Astrocyte (in vitro differentiated cells and primary cell): ENCODE results near the gene GRK3. TPM values are rescaled to one million over a fixed set of nuclear protein-coding genes. Genes with fewer than 3 reads are reported as not detected.

Experiments
- DNase-seq: peaks from one replicate; pipeline ENCODE4 v3.0.0-alpha.2; 2010; ENCODE audit warnings: low read depth
- FAIRE-seq: peaks from 2 replicates; lab custom pipeline; 2011; peaks lifted over from hg19 to GRCh38; lab: Jason Lieb, UNC
- H2AFZ ChIP-seq: 2 replicates; pipeline ENCODE4 v1.6.0; 2012; ENCODE audit warnings: low read depth, low read length, inconsistent platforms
- H3K27ac ChIP-seq: 2 replicates; pipeline ENCODE4 v1.5.1; 2011; ENCODE audit warnings: low read depth, low read length, inconsistent platforms
- H3K27me3 ChIP-seq: 2 replicates; pipeline ENCODE4 v1.6.0; 2011; ENCODE audit warnings: low read length, inconsistent platforms; ENCODE audit not compliant: insufficient read depth
- H3K36me3 ChIP-seq: 2 replicates; pipeline ENCODE4 v1.5.1; 2011; ENCODE audit warnings: low read length, inconsistent platforms; ENCODE audit not compliant: insufficient read depth
- H3K4me1 ChIP-seq: 2 replicates; pipeline ENCODE4 v1.5.1; 2011; ENCODE audit warnings: low read length, inconsistent platforms; ENCODE audit not compliant: insufficient read depth
- H3K4me2 ChIP-seq: 2 replicates; pipeline ENCODE4 v1.6.0; 2012; ENCODE audit warnings: low read length, inconsistent platforms
- H3K4me3 ChIP-seq: 2 replicates; pipeline ENCODE4 v1.5.1; 2011; ENCODE audit warnings: low read depth, mild to moderate bottlenecking, low read length, inconsistent platforms; ENCODE audit not compliant: insufficient read depth
- H3K79me2 ChIP-seq: 2 replicates; pipeline ENCODE4 v1.6.0; 2012; ENCODE audit warnings: mild to moderate bottlenecking, low read length, inconsistent platforms; ENCODE audit not compliant: insufficient read depth
- H3K9ac ChIP-seq: 2 replicates; pipeline ENCODE4 v1.6.0; 2012; ENCODE audit warnings: mild to moderate bottlenecking, low read length, inconsistent platforms
- H3K9me3 ChIP-seq: 2 replicates; pipeline ENCODE4 v1.5.1; 2012; ENCODE audit warnings: low read depth, mild to moderate bottlenecking, low read length, inconsistent platforms; ENCODE audit not compliant: insufficient read depth
- H4K20me1 ChIP-seq: 2 replicates; pipeline ENCODE4 v1.6.0; 2012; ENCODE audit warnings: low read length, inconsistent platforms; ENCODE audit not compliant: insufficient read depth
- H3K27ac Mint-ChIP-seq: one replicate; pipeline ENCODE4 v1.8.0; 2021; ENCODE audit warnings: mild to moderate bottlenecking, mixed read lengths; ENCODE audit not compliant: unreplicated experiment
- H3K27me3 Mint-ChIP-seq: one replicate; pipeline ENCODE4 v1.8.0; 2021; ENCODE audit warnings: low read depth, mixed read lengths; ENCODE audit not compliant: unreplicated experiment
- H3K36me3 Mint-ChIP-seq: one replicate; pipeline ENCODE4 v1.8.0; 2021; ENCODE audit warnings: low read depth, mixed read lengths; ENCODE audit not compliant: unreplicated experiment
- H3K4me1 Mint-ChIP-seq: one replicate; pipeline ENCODE4 v1.8.0; 2021; ENCODE audit warnings: low read depth, mixed read lengths; ENCODE audit not compliant: unreplicated experiment
- H3K4me3 Mint-ChIP-seq: one replicate; pipeline ENCODE4 v1.8.0; 2021; ENCODE audit warnings: mild to moderate bottlenecking, moderate library complexity, mixed read lengths; ENCODE audit not compliant: unreplicated experiment
- H3K9me3 Mint-ChIP-seq: one replicate; pipeline ENCODE4 v1.8.0; 2021; ENCODE audit warnings: mild to moderate bottlenecking, mixed read lengths; ENCODE audit not compliant: unreplicated experiment
- CTCF ChIP-seq: IDR thresholded peaks from 2 replicates; pipeline ENCODE4 v1.5.1; 2011; ENCODE audit warnings: low read depth, mild to moderate bottlenecking, inconsistent platforms, low read length, moderate library complexity; ENCODE audit not compliant: insufficient read depth
- EZH2 ChIP-seq: IDR thresholded peaks from 2 replicates; pipeline ENCODE4 v1.6.1; 2012; ENCODE audit warnings: mild to moderate bottlenecking, low read length, inconsistent platforms; ENCODE audit not compliant: insufficient read depth
- total RNA-seq: library from RNA; stranded (reverse); gene quantifications from 2 replicates; pipeline ENCODE4 v1.2.1, GENCODE V29; 2021

Gene GRK3
- total RNA-seq, 1 donor from 2014 or later, result 7.2 TPM

- H3K27me3 ChIP-seq, result no peaks in the 10 kb centered on the region
- FAIRE-seq (no peak), DNase-seq (no peak)
- no peaks in the 10 kb centered on the region for H3K79me2 ChIP-seq
- H2AFZ ChIP-seq, result no peak overlapping the region
- Mint-ChIP-seq H3K4me1 (peaks cover 12% of the 10 kb centered on the region), H3K27ac (no peak overlapping the region), H3K27me3 (no peaks in the 10 kb centered on the region), H3K9me3 (peaks cover 11% of the 10 kb centered on the region), H3K4me3 (no peak overlapping the region), H3K36me3 (no peaks in the 10 kb centered on the region)
- no peak overlapping the region for H3K9ac ChIP-seq
- H3K4me1 ChIP-seq, result peaks cover 24% of the 10 kb centered on the region
- H3K4me2 ChIP-seq, result no peak overlapping the region
- TF ChIP-seq EZH2, result no peak
- no peak for TF ChIP-seq CTCF
- H3K27ac ChIP-seq, result no peak overlapping the region
- H3K36me3 ChIP-seq, result no peaks in the 10 kb centered on the region
- H4K20me1 ChIP-seq, result no peaks in the 10 kb centered on the region
- H3K4me3 ChIP-seq, result no peak overlapping the region
- H3K9me3 ChIP-seq, result no peaks in the 10 kb centered on the region
These were observed 193.2 kb downstream of the GRK3 start for GRCh38 chr22:25757686-25758085.

GRCh38 chr22:25758316-25758715 is 193.8 kb downstream of the GRK3 start:
- H3K27me3 ChIP-seq, result no peaks in the 10 kb centered on the region
- peaks cover 30% of the 10 kb centered on the region for H3K4me1 ChIP-seq
- peak overlapping the region; percentile 98 for H3K27ac Mint-ChIP-seq
- TF ChIP-seq EZH2, result no peak
- TF ChIP-seq CTCF, result no peak
- no peaks in the 10 kb centered on the region for H3K36me3 ChIP-seq
- H3K27me3 Mint-ChIP-seq, result no peaks in the 10 kb centered on the region
- FAIRE-seq (no peak), DNase-seq (peak; percentile 54)
- H4K20me1 ChIP-seq, result no peaks in the 10 kb centered on the region
- H3K9me3 ChIP-seq, result no peaks in the 10 kb centered on the region
- no peak overlapping the region for H3K4me3 ChIP-seq
- no peak overlapping the region for H3K4me3 Mint-ChIP-seq
- H3K9me3 Mint-ChIP-seq, result peaks cover 11% of the 10 kb centered on the region
- H3K9ac ChIP-seq, result no peak overlapping the region
- no peak overlapping the region for H2AFZ ChIP-seq
- H3K4me2 ChIP-seq, result no peak overlapping the region
- peaks cover 17% of the 10 kb centered on the region for H3K4me1 Mint-ChIP-seq
- H3K27ac ChIP-seq, result no peak overlapping the region
- H3K36me3 Mint-ChIP-seq, result no peaks in the 10 kb centered on the region
- no peaks in the 10 kb centered on the region for H3K79me2 ChIP-seq

- Histone ChIP-seq H3K4me2 (peak overlapping the region; percentile 21), H3K9ac (no peak overlapping the region), H3K27ac (peak overlapping the region; percentile 72), H3K4me3 (no peak overlapping the region), H3K36me3 (no peaks in the 10 kb centered on the region), H3K27me3 (no peaks in the 10 kb centered on the region), H3K79me2 (no peaks in the 10 kb centered on the region), H4K20me1 (no peaks in the 10 kb centered on the region), H3K4me1 (peaks cover 25% of the 10 kb centered on the region), H2AFZ (no peak overlapping the region), H3K9me3 (no peaks in the 10 kb centered on the region)
- H3K36me3 Mint-ChIP-seq, result no peaks in the 10 kb centered on the region
- FAIRE-seq (peak; percentile 80), DNase-seq (peak; percentile 99)
- no peak overlapping the region for H3K4me3 Mint-ChIP-seq
- no peak for TF ChIP-seq EZH2
- TF ChIP-seq CTCF, result no peak
- H3K27ac Mint-ChIP-seq, result peak overlapping the region; percentile 98
- H3K9me3 Mint-ChIP-seq, result peaks cover 14% of the 10 kb centered on the region
- H3K4me1 Mint-ChIP-seq, result peaks cover 21% of the 10 kb centered on the region
- H3K27me3 Mint-ChIP-seq, result no peaks in the 10 kb centered on the region
These were observed 195.4 kb downstream of the GRK3 start for GRCh38 chr22:25759825-25760231.
